HG03135 (cell line): Measurements from ENCODE around the gene FOXD2.

ENCODE experiments used
- ATAC-seq: cut with Tn5 transposase; IDR thresholded peaks from one replicate; pipeline ENCODE4 v1.9.1; 2021; ENCODE audit warnings: mild to moderate bottlenecking, moderate library complexity; ENCODE audit not compliant: unreplicated experiment

FOXD2 gene

GRCh38 chr1:47416319-47417169 lies 21.3 kb upstream of the FOXD2 start:
- ATAC-seq = no peak

- ATAC-seq = no peak
Measured at GRCh38 chr1:47417170-47418044, 20.4 kb upstream of the FOXD2 start.

GRCh38 chr1:47418122-47418521 lies 19.7 kb upstream of the FOXD2 start:
- no peak for ATAC-seq

- no peak for ATAC-seq
Measured at GRCh38 chr1:47418681-47419325, 19.0 kb upstream of the FOXD2 start.

- ATAC-seq = no peak
Measured at GRCh38 chr1:47420547-47420946, 17.3 kb upstream of the FOXD2 start.

- ATAC-seq = no peak
Measured at GRCh38 chr1:47423872-47424271, 14.0 kb upstream of the FOXD2 start.

- no peak for ATAC-seq
Measured at GRCh38 chr1:47424336-47424982, 13.4 kb upstream of the FOXD2 start.

GRCh38 chr1:47431534-47431933 lies 6.3 kb upstream of the FOXD2 start:
- no peak for ATAC-seq

GRCh38 chr1:47432071-47433036 lies 5.5 kb upstream of the FOXD2 start:
- no peak for ATAC-seq

- ATAC-seq = no peak
Measured at GRCh38 chr1:47433037-47433421, 4.8 kb upstream of the FOXD2 start.

- no peak for ATAC-seq
Measured at GRCh38 chr1:47433477-47434050, 4.3 kb upstream of the FOXD2 start.

- ATAC-seq = no peak
Measured at GRCh38 chr1:47434051-47434842, 3.6 kb upstream of the FOXD2 start.

GRCh38 chr1:47435506-47436303 lies 2.1 kb upstream of the FOXD2 start:
- no peak for ATAC-seq

- peak; percentile 49 for ATAC-seq
Measured at GRCh38 chr1:47436304-47436978, 1.4 kb upstream of the FOXD2 start.

GRCh38 chr1:47436979-47437446 lies 831 bp upstream of the FOXD2 start:
- ATAC-seq = peak; percentile 13

GRCh38 chr1:47438165-47439016 lies 547 bp downstream of the FOXD2 start:
- no peak for ATAC-seq
